SK-N-SH (cell line): Measurements from ENCODE around the gene SPATA16.

Experiments used
- GABPA ChIP-seq: IDR thresholded peaks from 2 replicates; pipeline ENCODE4 v1.4.0; 2012; ENCODE audit warnings: low read depth, mild to moderate bottlenecking
- TAF1 ChIP-seq: IDR thresholded peaks from 2 replicates; pipeline ENCODE4 v1.6.1; 2012; ENCODE audit warnings: low read depth, mild to moderate bottlenecking, low read length, moderate library complexity, borderline replicate concordance
- TF ChIP-seq, protein P1 (sequence below): IDR thresholded peaks from 2 replicates; pipeline ENCODE4 v1.4.0; 2012; ENCODE audit warnings: low read depth, borderline replicate concordance

DNA sequence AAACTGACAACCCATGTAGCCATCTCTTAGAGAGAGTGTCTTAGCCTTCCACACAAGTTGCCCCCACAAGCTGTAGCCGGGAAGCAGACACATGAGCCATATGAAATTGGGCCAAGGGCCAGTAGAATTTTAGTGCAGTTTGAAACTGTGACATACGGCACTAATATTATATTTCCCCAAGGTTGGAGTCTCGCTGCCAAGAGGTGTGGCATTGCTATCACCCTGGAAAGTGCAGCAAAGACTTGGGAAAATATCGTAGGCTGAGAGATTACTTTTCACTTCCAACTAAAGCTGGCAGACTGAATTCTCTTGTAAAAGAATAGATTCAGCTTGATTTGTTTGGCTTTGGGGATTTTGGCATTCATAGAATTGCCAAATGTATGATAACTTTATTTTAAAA lies 301.4 kb downstream of the SPATA16 start:
- TF ChIP-seq, protein P1, sequence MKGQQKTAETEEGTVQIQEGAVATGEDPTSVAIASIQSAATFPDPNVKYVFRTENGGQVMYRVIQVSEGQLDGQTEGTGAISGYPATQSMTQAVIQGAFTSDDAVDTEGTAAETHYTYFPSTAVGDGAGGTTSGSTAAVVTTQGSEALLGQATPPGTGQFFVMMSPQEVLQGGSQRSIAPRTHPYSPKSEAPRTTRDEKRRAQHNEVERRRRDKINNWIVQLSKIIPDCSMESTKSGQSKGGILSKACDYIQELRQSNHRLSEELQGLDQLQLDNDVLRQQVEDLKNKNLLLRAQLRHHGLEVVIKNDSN: no peak
- TF ChIP-seq TAF1 (no peak), GABPA (no peak)
